GM21619 (cell line): ENCODE data around the gene KANSL1.
"Not testable (repeated sequence)": the region's sequence is repeated elsewhere in the genome, so short reads cannot be mapped to it uniquely, and the experiment has no call there.

ENCODE experiments used
- ATAC-seq: cut with Tn5 transposase; IDR thresholded peaks from one replicate; pipeline ENCODE4 v1.9.1; 2021; ENCODE audit not compliant: unreplicated experiment

KANSL1 gene

DNA sequence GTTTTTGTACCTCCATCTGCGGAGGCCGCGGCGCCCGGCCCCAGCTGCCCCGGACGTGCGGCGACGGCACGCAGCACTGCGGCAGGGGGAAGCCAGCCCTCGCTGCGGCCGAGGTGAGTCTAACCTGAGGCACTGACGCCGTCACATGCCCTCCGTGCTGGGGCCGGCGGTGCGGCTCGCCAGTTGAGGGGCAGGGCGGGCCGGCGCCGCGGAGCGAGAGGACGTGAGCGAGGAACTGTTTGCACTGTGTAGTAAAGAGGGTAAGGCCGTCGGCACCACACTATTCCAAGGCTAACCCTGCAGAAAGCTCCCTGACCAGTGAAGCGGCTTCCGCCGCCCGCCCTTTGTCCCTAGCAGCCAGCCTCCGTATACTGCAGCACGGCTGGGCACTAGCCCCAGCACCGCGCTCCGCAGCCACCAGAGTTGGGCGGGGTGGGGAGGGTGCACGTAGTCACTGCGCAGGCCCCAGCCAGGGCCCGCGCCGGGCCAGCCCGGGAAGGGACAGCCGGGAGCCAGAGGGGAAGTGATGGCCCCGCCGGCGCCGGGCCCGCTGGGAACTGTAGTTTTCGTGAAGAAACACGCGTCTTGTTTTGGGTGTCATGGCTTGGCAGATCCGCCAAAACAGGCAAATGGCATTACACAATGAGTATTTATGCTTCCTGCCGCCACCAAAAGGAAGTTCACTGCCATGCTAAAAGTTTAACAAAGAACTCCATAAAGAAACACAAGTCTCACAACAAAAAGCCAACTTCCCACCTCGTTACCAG lies 580 bp upstream of the KANSL1 start:
- ATAC-seq = peak; percentile 62

- ATAC-seq = peak; percentile 22
These were observed 634 bp downstream of the KANSL1 start for GRCh38 chr17:46192439-46193150.

- ATAC-seq = no peak
These were observed 1.1 kb downstream of the KANSL1 start for GRCh38 chr17:46192189-46192438.

GRCh38 chr17:46191322-46192188 lies 1.7 kb downstream of the KANSL1 start:
- ATAC-seq = no peak

DNA sequence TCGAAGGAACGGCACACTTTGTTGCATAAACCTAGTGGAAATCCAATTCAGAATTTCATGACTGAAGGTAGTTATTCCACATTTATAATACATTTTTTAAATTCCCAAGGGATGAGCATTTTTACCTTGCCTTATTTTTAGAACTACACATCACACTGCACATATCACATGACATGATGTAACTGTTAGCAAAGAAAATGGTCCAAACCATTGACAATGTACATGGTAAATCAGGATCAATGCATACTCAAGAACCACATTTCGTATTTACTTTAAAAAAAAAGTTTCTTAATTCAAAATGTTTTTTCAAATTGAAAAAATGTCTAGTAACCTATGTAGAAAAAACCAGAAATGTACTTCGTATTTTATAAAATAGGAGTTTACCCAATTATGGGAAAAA lies 2.5 kb downstream of the KANSL1 start:
- ATAC-seq = no peak

DNA sequence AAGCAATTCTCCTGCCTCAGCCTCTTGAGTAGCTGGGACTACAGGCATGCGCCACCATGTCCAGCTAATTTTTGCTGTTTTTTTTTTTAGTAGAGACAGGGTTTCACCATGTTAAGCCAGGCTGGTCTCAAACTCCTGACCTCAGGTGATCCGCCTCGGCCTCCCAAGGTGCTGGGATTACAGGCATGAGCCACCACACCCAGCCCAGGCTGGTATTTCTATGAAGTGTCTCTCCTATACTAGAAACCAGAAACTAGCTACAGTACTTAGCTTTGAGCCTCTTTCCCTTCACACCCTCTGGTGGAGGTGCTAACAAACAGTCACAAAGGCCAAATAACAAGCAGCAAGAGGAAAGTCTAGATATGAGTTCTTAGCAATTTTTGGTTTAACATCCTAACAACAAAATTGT lies 6.4 kb downstream of the KANSL1 start:
- ATAC-seq = not testable (repeated sequence)

DNA sequence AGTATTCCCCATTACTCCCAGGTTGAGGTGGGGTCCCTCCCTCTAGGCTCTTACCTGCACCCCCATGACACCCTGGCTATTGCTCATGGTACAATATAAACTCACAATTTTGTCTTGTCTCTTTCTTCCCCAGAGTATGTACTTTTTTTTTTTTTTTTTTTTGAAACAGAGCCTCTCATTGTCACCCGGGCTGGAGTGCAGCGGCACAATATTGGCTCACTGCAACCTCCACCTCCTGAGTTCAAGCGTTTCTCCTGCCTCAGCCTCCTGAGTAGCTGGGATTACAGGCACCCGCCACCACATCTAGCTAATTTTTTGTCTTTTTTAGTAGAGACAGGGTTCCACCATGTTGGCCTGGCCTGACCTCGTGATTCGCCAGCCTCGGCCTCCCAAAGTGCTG lies 8.5 kb downstream of the KANSL1 start:
- no peak for ATAC-seq

DNA sequence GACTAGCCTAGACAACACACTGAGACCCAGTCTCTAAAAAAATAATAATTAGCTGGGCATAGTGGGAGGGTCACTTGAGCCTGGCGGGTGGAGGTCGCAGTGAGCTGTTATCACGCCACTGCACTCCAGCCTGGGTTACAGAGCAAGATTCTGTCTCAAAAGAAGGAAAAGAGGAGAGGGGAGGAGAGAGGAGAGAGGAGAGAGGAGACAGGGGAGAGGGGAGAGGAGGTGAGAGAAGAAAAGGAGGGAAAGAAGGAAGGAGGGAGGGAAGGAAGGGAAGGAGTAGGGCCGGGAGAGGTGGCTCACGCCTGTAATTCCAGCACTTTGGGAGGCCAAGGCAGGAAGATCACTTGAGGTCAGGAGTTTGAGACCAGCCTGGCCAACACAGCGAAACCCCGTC lies 9.8 kb downstream of the KANSL1 start:
- ATAC-seq = not testable (repeated sequence)

DNA sequence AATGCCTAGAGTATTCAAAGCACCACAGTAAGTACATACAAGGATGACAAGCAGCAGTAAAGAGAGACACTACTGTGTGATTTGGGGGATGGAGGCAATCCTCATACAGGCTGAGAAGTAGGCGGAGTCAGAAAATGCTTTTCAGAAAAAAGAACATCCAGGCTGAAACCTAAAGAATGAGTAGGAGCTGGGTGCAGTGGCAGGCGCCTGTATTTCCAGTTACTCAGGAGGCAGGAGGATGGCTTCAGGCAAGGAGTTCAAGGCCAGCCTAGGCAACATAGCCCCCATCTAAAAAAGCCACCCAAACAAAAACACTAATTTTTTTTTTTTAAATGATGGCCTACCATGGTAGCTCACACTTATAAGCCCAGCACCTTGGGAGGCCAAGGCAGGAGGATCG lies 10.3 kb downstream of the KANSL1 start:
- no peak for ATAC-seq

GRCh38 chr17:46181940-46182339 lies 11.3 kb downstream of the KANSL1 start:
- ATAC-seq = no peak

- not testable (repeated sequence) for ATAC-seq
These were observed 11.9 kb downstream of the KANSL1 start for GRCh38 chr17:46181316-46181715.

DNA sequence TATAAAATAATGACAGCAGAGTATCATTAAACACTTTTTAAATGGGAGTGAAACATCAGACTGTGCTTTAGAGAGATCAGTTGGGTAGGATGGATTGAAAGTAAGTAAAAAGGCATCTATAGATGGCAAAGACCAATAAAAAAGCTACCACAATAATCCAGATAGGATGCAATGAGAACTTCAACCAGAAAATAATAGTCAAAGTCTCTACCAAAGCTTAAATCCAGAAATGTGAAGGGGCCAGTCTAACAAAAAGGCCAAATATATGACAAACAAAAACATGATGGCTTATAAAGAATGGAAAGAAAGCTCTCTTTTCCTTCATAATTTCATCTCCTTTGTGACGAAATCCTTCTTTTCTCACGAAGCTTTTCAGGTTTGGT lies 12.3 kb downstream of the KANSL1 start:
- no peak for ATAC-seq

GRCh38 chr17:46180185-46180891 lies 12.9 kb downstream of the KANSL1 start:
- ATAC-seq = not testable (repeated sequence)

DNA sequence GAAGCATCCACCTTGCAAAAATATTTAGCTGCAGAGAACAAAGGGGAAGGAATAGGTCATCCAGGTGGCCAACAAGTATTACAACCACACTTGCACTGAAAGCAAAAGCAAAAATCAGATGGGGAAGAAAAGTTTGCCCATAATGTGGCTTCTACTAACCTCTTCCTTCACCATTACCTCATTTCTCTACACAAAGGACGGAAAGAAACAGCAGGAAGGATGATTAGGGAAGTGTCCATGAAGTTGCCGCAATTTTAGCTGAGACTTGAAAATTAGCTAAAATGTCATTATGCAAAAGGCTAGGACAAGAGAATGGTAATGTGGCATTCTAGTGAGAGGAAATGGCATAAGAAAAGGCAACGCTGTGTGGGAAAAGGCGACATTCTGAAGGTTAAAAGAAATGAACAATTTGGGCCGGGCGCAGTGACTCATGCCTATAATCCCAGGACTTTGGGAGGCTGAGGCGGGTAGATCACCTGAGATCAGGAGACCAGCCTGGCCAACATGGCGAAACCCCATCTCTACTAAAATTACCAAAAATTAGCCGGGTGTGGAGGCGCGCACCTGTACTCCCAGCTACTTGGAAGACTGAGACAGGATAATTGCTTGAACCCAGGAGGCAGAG lies 13.7 kb downstream of the KANSL1 start:
- no peak for ATAC-seq

GRCh38 chr17:46178550-46179214 lies 14.5 kb downstream of the KANSL1 start:
- no peak for ATAC-seq

DNA sequence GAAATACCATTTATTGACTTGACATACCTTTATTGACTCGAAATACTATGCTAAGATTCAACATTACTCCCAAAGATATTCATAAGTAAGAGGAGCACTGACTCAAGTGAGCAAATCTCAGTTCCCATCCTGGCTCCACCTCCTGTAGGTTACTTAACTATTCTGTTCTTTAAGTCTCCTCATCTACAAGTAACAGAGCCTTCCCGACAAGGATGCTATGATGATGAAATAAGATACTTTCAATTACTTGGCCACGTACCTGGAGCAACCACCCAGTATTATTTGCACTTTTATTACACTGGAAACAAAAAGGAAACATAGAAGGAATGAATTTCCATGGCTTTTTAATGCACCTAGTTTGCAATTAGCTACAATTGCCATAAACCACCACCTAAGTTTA lies 16.3 kb downstream of the KANSL1 start:
- ATAC-seq = no peak

GRCh38 chr17:46175891-46176290 lies 17.3 kb downstream of the KANSL1 start:
- no peak for ATAC-seq

GRCh38 chr17:46173153-46173552 lies 20.1 kb downstream of the KANSL1 start:
- ATAC-seq = no peak

DNA sequence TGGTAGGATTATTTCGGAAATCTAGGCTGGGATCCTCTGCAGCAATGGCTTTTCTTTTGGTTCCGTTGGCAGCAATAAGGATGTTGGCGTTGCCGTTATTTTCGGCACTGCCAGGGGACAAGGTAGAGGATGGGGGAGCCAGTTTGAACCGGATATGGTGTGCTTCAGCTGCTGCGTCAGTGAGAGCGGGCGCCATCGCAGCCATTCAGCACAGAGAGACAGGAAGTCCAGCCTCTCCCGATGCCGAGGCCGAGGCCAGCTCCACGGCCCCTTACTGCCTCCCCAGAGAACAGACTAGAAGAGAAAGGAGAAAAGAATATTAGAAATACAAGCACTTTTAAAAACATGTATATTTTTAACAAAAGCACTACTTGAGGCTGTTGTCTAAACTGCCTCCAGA lies 21.3 kb downstream of the KANSL1 start:
- ATAC-seq = no peak
